22Rv1 (cell line): ENCODE results near the gene PMM2.
"Not testable (repeated sequence)": the region's sequence is repeated elsewhere in the genome, so short reads cannot be mapped to it uniquely, and the experiment has no call there.

Source experiments
- H3K27ac ChIP-seq: fragments of 450-650 bp; 2 replicates; pipeline ENCODE4 v1.5.1; 2017
- ZFX ChIP-seq: fragments of 450-650 bp; IDR thresholded peaks from 2 replicates; pipeline ENCODE4 v1.6.1; 2017; ENCODE audit warnings: antibody characterized with exemption, borderline replicate concordance
- TF ChIP-seq, protein P1 (sequence below): fragments of 450-650 bp; IDR thresholded peaks from 2 replicates; pipeline ENCODE4 v1.5.1; 2017; ENCODE audit warnings: mild to moderate bottlenecking

Gene PMM2

DNA sequence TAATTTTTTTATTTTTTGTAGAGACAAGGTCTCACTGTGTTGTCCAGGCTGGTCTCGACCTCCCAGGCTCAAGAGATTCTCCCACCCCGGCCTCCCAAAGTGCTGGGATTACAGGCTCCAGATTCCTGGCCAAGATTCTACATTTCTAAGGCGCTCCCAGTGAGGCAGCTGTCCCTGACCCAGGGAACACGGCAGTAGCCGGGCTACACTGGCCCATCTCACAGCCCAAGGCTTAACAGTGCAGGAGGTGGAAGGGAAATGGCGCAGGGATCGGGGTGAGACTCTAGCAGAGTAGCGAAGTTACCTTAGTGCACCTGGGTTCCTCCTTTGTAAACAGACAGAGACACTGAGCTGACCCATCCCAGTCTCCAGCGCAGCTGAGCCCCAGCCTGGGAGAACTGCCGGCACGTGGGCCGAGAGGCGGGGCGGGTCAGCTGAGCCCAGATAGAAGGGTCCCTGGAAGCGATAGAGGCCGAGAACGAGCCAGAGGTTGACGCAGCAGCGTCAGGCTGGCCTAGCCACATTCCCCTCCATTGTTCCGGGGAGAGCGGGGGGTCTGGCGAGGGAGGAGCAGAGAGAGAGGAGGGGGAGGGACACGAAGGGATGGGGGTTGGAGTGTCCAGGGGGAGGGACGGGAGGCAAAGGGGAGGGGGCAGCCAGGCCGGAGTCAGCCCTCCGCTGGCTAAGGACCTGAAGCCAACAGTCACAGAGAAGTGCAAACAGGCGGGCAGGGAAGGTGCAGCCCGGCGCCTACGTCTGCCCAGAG, 68.7 kb downstream of the PMM2 start:
- no peak overlapping the region for H3K27ac ChIP-seq
- TF ChIP-seq, protein P1, sequence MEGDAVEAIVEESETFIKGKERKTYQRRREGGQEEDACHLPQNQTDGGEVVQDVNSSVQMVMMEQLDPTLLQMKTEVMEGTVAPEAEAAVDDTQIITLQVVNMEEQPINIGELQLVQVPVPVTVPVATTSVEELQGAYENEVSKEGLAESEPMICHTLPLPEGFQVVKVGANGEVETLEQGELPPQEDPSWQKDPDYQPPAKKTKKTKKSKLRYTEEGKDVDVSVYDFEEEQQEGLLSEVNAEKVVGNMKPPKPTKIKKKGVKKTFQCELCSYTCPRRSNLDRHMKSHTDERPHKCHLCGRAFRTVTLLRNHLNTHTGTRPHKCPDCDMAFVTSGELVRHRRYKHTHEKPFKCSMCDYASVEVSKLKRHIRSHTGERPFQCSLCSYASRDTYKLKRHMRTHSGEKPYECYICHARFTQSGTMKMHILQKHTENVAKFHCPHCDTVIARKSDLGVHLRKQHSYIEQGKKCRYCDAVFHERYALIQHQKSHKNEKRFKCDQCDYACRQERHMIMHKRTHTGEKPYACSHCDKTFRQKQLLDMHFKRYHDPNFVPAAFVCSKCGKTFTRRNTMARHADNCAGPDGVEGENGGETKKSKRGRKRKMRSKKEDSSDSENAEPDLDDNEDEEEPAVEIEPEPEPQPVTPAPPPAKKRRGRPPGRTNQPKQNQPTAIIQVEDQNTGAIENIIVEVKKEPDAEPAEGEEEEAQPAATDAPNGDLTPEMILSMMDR = no peak
- no peak for TF ChIP-seq ZFX

DNA sequence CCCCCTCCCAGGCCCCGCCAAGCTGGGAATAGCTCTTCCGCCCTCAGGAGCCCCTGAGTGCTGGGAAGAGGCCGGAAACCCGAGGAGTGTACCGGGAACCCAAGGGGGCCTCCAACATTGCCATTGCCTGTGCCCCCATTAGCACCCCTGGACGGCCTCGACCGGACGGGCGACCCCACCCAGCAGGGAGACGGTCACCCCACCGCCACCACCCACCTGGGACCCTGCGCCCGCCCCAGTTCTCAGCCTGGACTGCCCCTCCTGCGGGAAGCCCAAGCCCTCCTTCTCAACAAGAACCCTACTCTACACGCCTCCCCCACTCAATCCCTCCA, 69.2 kb downstream of the PMM2 start:
- no peak overlapping the region for H3K27ac ChIP-seq
- TF ChIP-seq ZFX = no peak
- TF ChIP-seq, protein P1 = no peak

DNA sequence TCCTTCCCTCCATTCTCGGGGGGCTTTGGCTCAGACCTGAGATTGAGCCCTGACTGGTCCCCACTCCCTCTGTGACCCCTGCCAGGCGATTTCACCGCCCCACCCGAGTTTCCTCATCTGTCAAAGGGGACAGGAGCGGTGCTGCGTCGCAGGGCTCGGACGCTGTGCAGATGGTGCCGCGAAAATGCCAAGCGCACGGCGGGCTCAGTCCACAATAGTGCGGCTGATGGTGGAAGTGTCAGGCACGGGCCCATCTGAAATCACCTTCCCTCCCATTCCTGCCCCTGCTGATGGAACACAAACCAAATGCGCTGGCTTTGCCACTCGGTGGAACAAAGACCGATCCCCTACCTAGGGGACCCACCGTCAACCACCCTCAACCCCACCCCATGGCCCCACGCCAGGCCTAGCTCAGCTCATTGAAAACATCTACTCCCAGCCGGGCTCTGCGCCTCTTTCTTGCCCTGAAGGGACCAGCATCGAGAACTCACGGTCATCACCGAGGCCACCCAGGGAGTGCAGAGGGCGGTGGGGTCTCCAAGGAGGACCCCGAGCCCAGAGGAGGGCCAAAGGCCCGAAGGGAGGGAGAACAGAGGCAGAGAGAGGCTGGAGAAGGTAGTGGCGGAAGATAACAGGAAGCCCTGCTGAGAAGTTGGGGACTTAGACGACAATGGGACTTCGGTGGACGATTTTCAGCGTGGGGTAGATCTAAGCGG, 69.7 kb downstream of the PMM2 start:
- no peak for TF ChIP-seq ZFX
- TF ChIP-seq, protein P1 = no peak

DNA sequence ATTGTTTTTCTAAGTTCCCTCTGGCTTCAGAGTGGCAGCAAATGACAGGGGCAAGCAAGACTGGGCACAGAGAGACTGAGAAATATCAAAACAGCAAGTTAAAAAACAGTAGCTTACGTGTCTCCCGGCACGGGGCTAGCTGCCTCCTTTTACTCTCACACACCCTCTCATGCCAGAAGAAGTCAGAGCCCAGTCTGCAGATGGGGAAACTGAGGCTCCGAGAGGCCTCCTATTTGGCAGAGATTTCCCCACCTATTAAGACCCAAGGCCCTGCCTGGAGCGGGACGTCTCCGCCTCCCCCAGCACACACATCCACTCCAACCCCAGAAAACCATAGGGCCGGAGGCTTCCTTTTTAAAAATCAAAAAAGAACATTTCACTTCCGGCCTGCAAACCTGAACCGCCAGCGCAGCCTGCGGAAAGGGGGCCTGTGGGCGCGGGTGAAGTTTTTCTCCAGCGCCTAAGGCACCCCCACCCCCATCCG, 70.3 kb downstream of the PMM2 start:
- peak overlapping the region; percentile 80 for H3K27ac ChIP-seq
- no peak for TF ChIP-seq ZFX
- TF ChIP-seq, protein P1 = no peak

More for the DNA sequence above, 69.7 kb downstream of the PMM2 start:
- H3K27ac ChIP-seq = peak overlapping the region; percentile 80

DNA sequence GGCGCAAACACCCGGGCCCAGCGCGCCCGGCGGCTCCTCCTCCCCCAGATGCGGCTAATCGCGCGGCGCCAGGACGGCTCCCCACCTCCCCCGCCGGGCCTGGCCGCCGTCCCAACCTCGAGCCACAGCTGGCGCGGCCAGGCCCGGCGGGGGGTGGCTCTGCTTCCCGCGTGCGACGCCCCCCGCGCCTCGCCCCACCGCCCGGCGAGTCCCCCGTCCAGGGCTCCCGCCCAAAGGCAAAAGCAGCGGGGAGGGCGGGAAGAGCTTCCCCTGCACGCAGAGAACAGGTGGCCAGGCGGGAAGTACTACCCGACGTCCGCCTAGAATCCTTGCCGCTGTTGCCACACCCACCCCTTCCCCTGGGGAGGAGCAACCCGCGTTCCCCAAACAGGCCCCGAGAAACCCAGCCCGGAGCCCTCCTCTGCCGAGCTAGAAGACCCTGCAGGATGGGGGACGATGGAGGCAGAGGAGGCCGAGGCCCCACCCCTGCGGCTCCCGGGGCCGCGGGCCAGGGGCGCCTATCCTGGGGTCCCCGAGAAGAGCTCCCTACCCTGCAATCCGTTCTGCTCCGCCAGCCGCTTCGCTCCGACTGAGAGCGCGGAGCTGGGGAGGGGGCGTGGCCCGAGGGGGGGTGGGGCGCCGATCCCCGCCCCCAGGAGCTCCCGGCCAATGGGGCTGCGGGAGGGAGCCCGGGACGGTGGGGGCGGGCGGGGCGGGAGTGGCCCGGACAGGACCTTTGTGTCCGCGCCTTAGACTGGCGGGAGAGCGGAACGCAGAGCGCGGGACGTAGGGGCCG, 71.0 kb downstream of the PMM2 start, which contains the start of gene CARHSP1:
CARHSP1 (minus strand) TSS at position 591 of the 796 bp plus-strand sequence. CDS start 9,678 bp downstream, outside the sequence.
- TF ChIP-seq, protein P1 = no peak
- TF ChIP-seq ZFX = no peak
- peak within 1 kb of the TSS; percentile 80 for H3K27ac ChIP-seq

DNA sequence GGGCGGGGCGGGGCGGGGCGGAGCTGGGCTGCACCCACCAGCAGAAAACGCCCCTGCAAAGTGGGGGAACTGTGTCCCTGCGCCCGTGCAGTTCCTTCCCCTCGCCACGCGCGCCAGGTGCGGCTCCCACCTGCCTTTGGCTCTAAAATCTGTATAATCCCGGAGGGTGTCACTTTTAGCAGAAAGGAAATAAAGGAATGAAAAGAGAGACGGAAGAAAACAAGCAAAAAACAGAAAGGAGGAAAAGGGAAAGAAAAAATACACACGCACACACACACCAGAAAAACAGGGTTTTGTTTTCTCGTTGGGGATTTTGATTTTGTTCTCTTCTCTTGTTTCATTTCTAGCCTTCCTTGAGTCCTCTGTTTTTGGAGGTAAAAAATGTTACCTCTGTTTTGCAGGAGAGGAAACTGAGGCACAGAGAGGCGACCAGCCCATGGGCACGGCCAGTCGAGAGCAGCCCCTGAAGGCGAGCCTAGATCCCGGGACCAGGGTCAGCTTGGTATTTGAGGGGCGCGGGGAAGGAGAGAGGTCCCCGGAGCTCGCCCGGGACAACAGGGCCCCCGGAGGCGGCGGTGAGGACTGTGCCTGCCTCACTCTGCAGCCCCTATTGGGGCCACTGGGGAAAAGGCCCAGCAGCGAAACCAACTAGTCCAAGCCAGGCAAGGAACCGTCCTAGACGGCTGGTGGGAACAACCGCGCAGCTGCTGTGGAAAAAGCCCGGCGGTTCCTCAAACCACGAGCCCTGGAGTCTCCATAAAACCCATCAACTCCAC, 71.8 kb downstream of the PMM2 start:
- no peak for TF ChIP-seq ZFX
- TF ChIP-seq, protein P1 = no peak
- H3K27ac ChIP-seq = peak overlapping the region; percentile 80

DNA sequence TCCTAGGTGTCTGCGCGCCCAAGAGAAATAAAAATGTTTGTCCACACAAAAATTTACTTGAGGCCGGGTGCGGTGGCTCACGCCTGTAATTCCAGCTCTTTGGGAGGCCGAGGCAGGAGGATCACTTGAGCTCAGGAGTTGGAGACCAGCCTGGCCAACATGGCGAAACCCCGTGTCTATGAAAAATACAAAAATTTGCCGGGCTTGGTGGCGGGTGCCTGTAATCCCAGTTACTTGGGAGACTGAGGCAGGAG, 72.3 kb downstream of the PMM2 start:
- not testable (repeated sequence) for H3K27ac ChIP-seq
